Neural cell (in vitro differentiated cells): Measurements from ENCODE around the gene MRPL36.

Experiments
- CTCF ChIP-seq: fragments of 450-650 bp; IDR thresholded peaks from 2 replicates; pipeline ENCODE4 v1.5.1; 2014; ENCODE audit warnings: antibody characterized with exemption, mild to moderate bottlenecking, moderate library complexity; ENCODE audit not compliant: poor library complexity, severe bottlenecking
- EP300 ChIP-seq: fragments of 450-650 bp; conservative IDR thresholded peaks from 2 replicates; pipeline ENCODE4 v1.6.1; 2014; ENCODE audit warnings: antibody characterized with exemption, mild to moderate bottlenecking, moderate library complexity; ENCODE audit not compliant: poor library complexity, severe bottlenecking
- POLR2AphosphoS5 ChIP-seq: IDR thresholded peaks from 2 replicates; pipeline ENCODE4 v1.6.1; 2012
- REST ChIP-seq: IDR thresholded peaks from 2 replicates; pipeline ENCODE4 v1.6.1; 2012; ENCODE audit warnings: borderline replicate concordance

- no peak for TF ChIP-seq CTCF
- no peak for TF ChIP-seq EP300
- no peak for TF ChIP-seq REST
- TF ChIP-seq POLR2AphosphoS5: no peak
These were observed 6.3 kb downstream of the MRPL36 start for GRCh38 chr5:1793301-1793740.
